Common myeloid progenitor, CD34-positive (primary cell): ENCODE data around the gene PHLPP2.

Experiments
- CTCF ChIA-PET: fragments of 350-600 bp; sonication (Branson Sonifier 250); formaldehyde crosslinking; loops from one replicate; lab custom pipeline; 2021; ENCODE audit warnings: antibody characterized with exemption; lab: Charles Lee
- POLR2A ChIA-PET: fragments of 350-600 bp; sonication (Branson Sonifier 250); formaldehyde crosslinking; loops from one replicate; lab custom pipeline; 2021; ENCODE audit warnings: antibody characterized with exemption; lab: Charles Lee
- DNase-seq, 3 donors: peaks; one replicate each; pipeline versions ENCODE4 v3.0.0 to v3.0.0-alpha.2; 2013
- H3K27ac ChIP-seq, 2 experiments: 1 replicate in 1 of 2; 2 replicates in 1 of 2; pipeline ENCODE4 v1.7.0; 2013; ENCODE audit warnings: inconsistent platforms in 2 of 2, low read length in 2 of 2, mild to moderate bottlenecking in 2 of 2, low read depth in 1 of 2, moderate library complexity in 1 of 2; ENCODE audit not compliant: severe bottlenecking in 2 of 2, insufficient read depth in 1 of 2, poor library complexity in 1 of 2
- H3K27me3 ChIP-seq, 5 experiments: replicated peaks in 2 of 5; 1 replicate in 3 of 5; 2 replicates in 2 of 5; pipeline versions ENCODE4 v1.6.1 to v1.7.0; 2013; ENCODE audit warnings: low read length in 4 of 5, mild to moderate bottlenecking in 2 of 5, moderate library complexity in 2 of 5, inconsistent platforms in 1 of 5; ENCODE audit not compliant: insufficient read depth in 5 of 5, control insufficient read depth in 4 of 5
- H3K36me3 ChIP-seq, 4 experiments: 1 replicate in 2 of 4; 2 replicates in 2 of 4; pipeline versions ENCODE4 v1.6.1 to v1.7.0; 2013; ENCODE audit warnings: low read length in 3 of 4, control low read depth in 1 of 4, mild to moderate bottlenecking in 1 of 4; ENCODE audit not compliant: control insufficient read depth in 4 of 4, insufficient read depth in 4 of 4
- H3K4me1 ChIP-seq, 4 experiments: 1 replicate in 3 of 4; 2 replicates in 1 of 4; pipeline versions ENCODE4 v1.6.1 to v1.7.1; 2013; ENCODE audit warnings: low read length in 3 of 4, mild to moderate bottlenecking in 3 of 4, control low read depth in 1 of 4, inconsistent platforms in 1 of 4, moderate library complexity in 1 of 4; ENCODE audit not compliant: control insufficient read depth in 4 of 4, insufficient read depth in 4 of 4; ENCODE audit errors: control extremely low read depth in 1 of 4
- H3K4me3 ChIP-seq, 7 experiments: 1 replicate in 4 of 7; 2 replicates in 3 of 7; pipeline versions ENCODE4 v1.5.1 to v1.7.0; 2013; ENCODE audit warnings: mild to moderate bottlenecking in 7 of 7, low read length in 6 of 7, moderate library complexity in 6 of 7, inconsistent platforms in 2 of 7, low read depth in 2 of 7, control low read depth in 1 of 7; ENCODE audit not compliant: insufficient read depth in 4 of 7, control insufficient read depth in 1 of 7; ENCODE audit errors: extremely low read depth in 1 of 7
- H3K9me3 ChIP-seq, 5 experiments: 1 replicate in 4 of 5; 2 replicates in 1 of 5; pipeline versions ENCODE4 v1.6.1 to v1.7.1; 2013; ENCODE audit warnings: low read length in 4 of 5, mild to moderate bottlenecking in 2 of 5, inconsistent platforms in 1 of 5, low read depth in 1 of 5, moderate library complexity in 1 of 5; ENCODE audit not compliant: control insufficient read depth in 4 of 5, insufficient read depth in 2 of 5; ENCODE audit errors: control extremely low read depth in 1 of 5
- WGBS: methylation state at CpG from one replicate; pipeline ENCODE4 v1.1.5; 2013; ENCODE audit not compliant: insufficient coverage; 5-methylcytosine and 5-hydroxymethylcytosine counted together

Gene PHLPP2

DNA sequence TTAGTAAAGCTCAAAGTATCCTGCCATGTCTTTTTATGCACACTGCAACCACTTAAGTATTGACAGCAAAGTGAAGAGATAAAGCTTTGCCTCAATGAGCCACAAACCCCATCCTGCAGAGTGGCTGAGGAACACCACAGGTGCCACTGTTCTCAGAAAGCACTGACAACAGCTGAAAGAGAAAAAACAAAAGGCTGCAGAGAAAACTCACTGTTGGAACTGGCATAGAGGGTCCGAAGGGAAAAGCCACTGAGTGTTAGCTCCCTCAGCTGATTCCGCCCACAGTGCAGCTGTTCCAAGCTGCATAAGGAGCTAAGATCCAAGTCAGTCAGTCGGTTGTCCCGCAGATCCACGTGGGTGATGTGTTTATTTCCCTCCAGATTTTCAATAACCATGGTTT, 48.3 kb downstream of the PHLPP2 start:
- Histone ChIP-seq H3K27me3 (no peaks in the 10 kb centered on the region), H3K9me3 (no peaks in the 10 kb centered on the region), H3K36me3 (peaks cover 6 to 39% (median 21%) of the 10 kb centered on the region in 4 experiments), H3K27ac (no peak overlapping the region), H3K4me3 (no peak overlapping the region), H3K4me1 (no peaks in the 10 kb centered on the region)
- ChIA-PET CTCF (interaction anchor here (0.7 to 1.4 kb wide), 2 partner anchors 14 to 27 kb away, joined by 3 read pairs; no protein-coding TSS in a partner anchor), POLR2A (no interaction called here)
- no peak for DNase-seq
- WGBS = 100% methylated on average over 2 of the region's 5 CpGs

DNA sequence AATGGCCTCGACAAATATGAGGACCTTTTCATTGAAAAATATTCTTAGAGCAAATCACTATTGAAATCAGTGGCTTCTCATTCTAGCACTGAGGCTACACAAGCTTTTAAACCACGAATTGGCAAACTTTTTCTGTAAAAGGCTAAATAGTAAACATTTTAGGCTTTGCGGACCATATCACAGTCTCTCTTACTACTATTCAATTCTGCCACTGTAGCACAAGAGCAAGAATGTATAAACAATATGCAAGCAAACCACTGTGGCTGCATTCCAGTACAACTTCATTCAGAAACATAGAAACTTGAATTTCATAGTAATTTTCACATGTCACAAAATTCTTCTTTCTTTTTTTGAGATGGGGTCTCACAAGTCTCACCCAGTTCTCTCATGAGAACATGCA, 49.1 kb downstream of the PHLPP2 start:
- Histone ChIP-seq H3K36me3 (peaks cover 3 to 44% (median 21%) of the 10 kb centered on the region in 4 experiments), H3K9me3 (no peaks in the 10 kb centered on the region), H3K27ac (no peak overlapping the region), H3K4me1 (no peaks in the 10 kb centered on the region), H3K27me3 (no peaks in the 10 kb centered on the region), H3K4me3 (no peak overlapping the region)
- no peak for DNase-seq
- WGBS = 100% methylated on average over 2 of the region's 3 CpGs
- ChIA-PET CTCF (interaction anchor here (0.7 to 0.8 kb wide), 2 partner anchors 26 to 73 kb away, joined by 3 to 4 read pairs; no protein-coding TSS in a partner anchor), POLR2A (no interaction called here)

- H3K4me3 ChIP-seq = no peak overlapping the region
- ChIA-PET CTCF (no interaction called here), POLR2A (interaction anchor here (0.7 kb wide), 1 partner anchor 264 kb away, joined by 3 read pairs; no protein-coding TSS in a partner anchor)
- no peaks in the 10 kb centered on the region for H3K27me3 ChIP-seq
- WGBS = no CpG with 5 or more reads among the region's 2 CpGs
- H3K27ac ChIP-seq = no peak overlapping the region
- H3K36me3 ChIP-seq = peaks cover 3 to 52% (median 26%) of the 10 kb centered on the region in 4 experiments
- no peak for DNase-seq
- H3K9me3 ChIP-seq = no peaks in the 10 kb centered on the region
- H3K4me1 ChIP-seq = no peaks in the 10 kb centered on the region
Measured at GRCh38 chr16:71674229-71674628, 50.3 kb downstream of the PHLPP2 start.

- Histone ChIP-seq H3K9me3 (no peaks in the 10 kb centered on the region), H3K27me3 (no peaks in the 10 kb centered on the region), H3K27ac (no peak overlapping the region), H3K4me1 (no peaks in the 10 kb centered on the region), H3K36me3 (peaks cover 3 to 57% (median 25%) of the 10 kb centered on the region in 4 experiments), H3K4me3 (no peak overlapping the region)
- DNase-seq = no peak
- CTCF ChIA-PET = no interaction called here
- POLR2A ChIA-PET = no interaction called here
- WGBS = no CpG with 5 or more reads among the region's 1 CpG
Measured at GRCh38 chr16:71673582-71673973, 50.9 kb downstream of the PHLPP2 start.

- Histone ChIP-seq H3K9me3 (no peaks in the 10 kb centered on the region), H3K27me3 (no peaks in the 10 kb centered on the region), H3K4me1 (no peaks in the 10 kb centered on the region), H3K27ac (no peak overlapping the region), H3K36me3 (peaks cover 3 to 56% (median 21%) of the 10 kb centered on the region in 4 experiments), H3K4me3 (no peak overlapping the region)
- DNase-seq = no peak
- POLR2A ChIA-PET = no interaction called here
- CTCF ChIA-PET = no interaction called here
- no CpG with 5 or more reads among the region's 5 CpGs for WGBS
Measured at GRCh38 chr16:71672803-71673581, 51.5 kb downstream of the PHLPP2 start.

DNA sequence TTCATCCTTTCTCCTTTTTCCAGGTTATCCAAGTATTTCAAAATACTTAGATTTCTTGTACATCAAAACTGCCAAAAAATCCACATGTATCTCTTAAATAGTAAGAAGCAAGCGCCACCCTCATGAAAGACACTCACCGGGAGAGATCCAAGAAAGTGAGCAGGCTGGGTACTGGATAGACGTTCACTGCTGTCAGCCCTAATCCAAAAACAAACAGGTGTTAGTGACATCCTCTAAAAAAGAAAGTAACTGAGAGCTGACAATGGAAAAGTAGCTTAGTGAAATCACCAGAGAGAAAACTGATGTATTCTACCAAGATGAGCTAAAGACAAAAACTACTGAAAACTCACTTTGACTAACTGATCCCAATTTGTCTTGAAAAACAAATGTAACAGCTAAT, 52.4 kb downstream of the PHLPP2 start:
- ChIA-PET POLR2A (no interaction called here), CTCF (interaction anchor here (0.5 kb wide), 1 partner anchor 1451 kb away, joined by 3 read pairs; no protein-coding TSS in a partner anchor)
- Histone ChIP-seq H3K27me3 (no peaks in the 10 kb centered on the region), H3K9me3 (no peaks in the 10 kb centered on the region), H3K27ac (no peak overlapping the region), H3K36me3 (peaks cover 3 to 58% (median 23%) of the 10 kb centered on the region in 4 experiments), H3K4me3 (no peak overlapping the region), H3K4me1 (no peaks in the 10 kb centered on the region)
- WGBS = 100% methylated on average over 2 of the region's 3 CpGs
- DNase-seq = no peak

GRCh38 chr16:71671165-71671564, 53.3 kb downstream of the PHLPP2 start:
- no peak overlapping the region for H3K4me3 ChIP-seq
- peaks cover 3 to 60% (median 21%) of the 10 kb centered on the region in 4 experiments for H3K36me3 ChIP-seq
- CTCF ChIA-PET = interaction anchor here (1.3 to 2.9 kb wide), 2 partner anchors 12 to 15 kb away, joined by 3 to 8 read pairs; no protein-coding TSS in a partner anchor
- no peak overlapping the region for H3K27ac ChIP-seq
- no peaks in the 10 kb centered on the region for H3K27me3 ChIP-seq
- WGBS = 100% methylated on average over 2 of the region's 3 CpGs
- DNase-seq = no peak
- no peaks in the 10 kb centered on the region for H3K4me1 ChIP-seq
- H3K9me3 ChIP-seq = no peaks in the 10 kb centered on the region
- POLR2A ChIA-PET = no interaction called here
